Fibroblast of mammary gland (primary cell): Measurements from ENCODE around the gene C22orf42.
A peak's percentile ranks its signal among the peaks of the same experiment; 100 is the strongest.

Experiments used
- DNase-seq: peaks from one replicate; pipeline ENCODE4 v3.0.0-alpha.2; 2010; ENCODE audit warnings: low read depth
- H3K4me3 ChIP-seq: 2 replicates; pipeline ENCODE4 v1.5.1; 2011; ENCODE audit warnings: low read depth, mild to moderate bottlenecking, low read length, moderate library complexity; ENCODE audit not compliant: control insufficient read depth
- TF ChIP-seq, protein P1 (sequence below): conservative IDR thresholded peaks from 2 replicates; pipeline ENCODE4 v1.5.1; 2011; ENCODE audit warnings: low read depth, low read length, inconsistent platforms; ENCODE audit not compliant: control insufficient read depth, insufficient read depth

The C22orf42 gene

GRCh38 chr22:32158712-32159533 lies at the start of gene C22orf42:
Gene C22orf42 (minus strand): TSS chr22:32159303. CDS start chr22:32159215, 88 bp downstream.
- H3K4me3 ChIP-seq, result no peak within 1 kb of the TSS
- TF ChIP-seq, protein P1, sequence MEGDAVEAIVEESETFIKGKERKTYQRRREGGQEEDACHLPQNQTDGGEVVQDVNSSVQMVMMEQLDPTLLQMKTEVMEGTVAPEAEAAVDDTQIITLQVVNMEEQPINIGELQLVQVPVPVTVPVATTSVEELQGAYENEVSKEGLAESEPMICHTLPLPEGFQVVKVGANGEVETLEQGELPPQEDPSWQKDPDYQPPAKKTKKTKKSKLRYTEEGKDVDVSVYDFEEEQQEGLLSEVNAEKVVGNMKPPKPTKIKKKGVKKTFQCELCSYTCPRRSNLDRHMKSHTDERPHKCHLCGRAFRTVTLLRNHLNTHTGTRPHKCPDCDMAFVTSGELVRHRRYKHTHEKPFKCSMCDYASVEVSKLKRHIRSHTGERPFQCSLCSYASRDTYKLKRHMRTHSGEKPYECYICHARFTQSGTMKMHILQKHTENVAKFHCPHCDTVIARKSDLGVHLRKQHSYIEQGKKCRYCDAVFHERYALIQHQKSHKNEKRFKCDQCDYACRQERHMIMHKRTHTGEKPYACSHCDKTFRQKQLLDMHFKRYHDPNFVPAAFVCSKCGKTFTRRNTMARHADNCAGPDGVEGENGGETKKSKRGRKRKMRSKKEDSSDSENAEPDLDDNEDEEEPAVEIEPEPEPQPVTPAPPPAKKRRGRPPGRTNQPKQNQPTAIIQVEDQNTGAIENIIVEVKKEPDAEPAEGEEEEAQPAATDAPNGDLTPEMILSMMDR, result no peak
- no peak for DNase-seq

- TF ChIP-seq, protein P1, result no peak
- H3K4me3 ChIP-seq, result no peak overlapping the region
- DNase-seq, result no peak
Observed at GRCh38 chr22:32208681-32209080, 49.6 kb upstream of the C22orf42 start.

- DNase-seq, result no peak
- H3K4me3 ChIP-seq, result no peak overlapping the region
- TF ChIP-seq, protein P1, result no peak
Observed at GRCh38 chr22:32207971-32208480, 48.9 kb upstream of the C22orf42 start.

- TF ChIP-seq, protein P1, result peak; percentile 50
- peak; percentile 14 for DNase-seq
- H3K4me3 ChIP-seq, result no peak overlapping the region
Observed at GRCh38 chr22:32206774-32207758, 48.0 kb upstream of the C22orf42 start.

GRCh38 chr22:32205974-32206773 lies 47.1 kb upstream of the C22orf42 start:
- H3K4me3 ChIP-seq, result no peak overlapping the region
- TF ChIP-seq, protein P1, result no peak
- DNase-seq, result no peak
